ENCODE results near the gene SMG9.

DNA sequence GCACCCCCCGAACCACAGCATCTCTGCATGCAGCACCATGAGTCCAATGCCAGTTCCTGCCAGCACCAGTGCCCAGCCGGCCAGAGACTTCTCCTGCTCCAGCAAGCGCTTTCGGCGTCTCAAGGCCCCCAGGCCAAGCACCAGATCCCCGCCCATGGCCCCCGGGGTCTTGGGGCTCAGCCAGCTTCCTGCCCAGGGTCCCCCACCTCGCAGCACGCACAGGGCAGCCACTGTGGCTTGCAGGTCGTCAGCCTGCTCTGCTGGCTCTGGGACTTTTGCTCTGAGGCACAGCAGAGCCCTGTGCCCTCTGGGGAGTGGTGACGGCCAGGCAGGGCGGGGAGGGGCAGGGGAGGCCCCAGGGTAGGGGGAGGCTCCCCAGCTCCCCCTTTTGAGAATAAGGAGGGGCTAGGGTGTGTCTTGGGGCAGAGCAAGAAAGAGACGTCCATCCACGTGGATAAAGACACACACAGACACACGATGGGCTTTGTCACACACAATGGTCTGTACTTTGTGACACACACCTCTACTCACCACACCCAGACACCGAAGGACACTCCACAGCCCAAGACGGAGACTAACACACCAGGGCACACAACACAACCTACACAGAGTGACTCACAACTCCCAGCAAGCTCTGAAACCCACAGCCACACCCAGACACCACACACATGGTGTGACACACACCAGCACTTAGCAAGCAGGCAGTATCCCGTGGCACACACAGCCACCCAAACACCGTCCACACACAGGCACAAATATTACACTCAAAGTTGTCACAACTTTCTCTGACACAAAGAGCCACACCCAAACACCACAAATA lies 26.2 kb upstream of the SMG9 start, which contains the start of gene KCNN4:
- no peak for TF ChIP-seq MYC (IDR thresholded peaks at IDR 0.05; ENCODE audit: low read depth, low read length)
- TF ChIP-seq, protein P1, sequence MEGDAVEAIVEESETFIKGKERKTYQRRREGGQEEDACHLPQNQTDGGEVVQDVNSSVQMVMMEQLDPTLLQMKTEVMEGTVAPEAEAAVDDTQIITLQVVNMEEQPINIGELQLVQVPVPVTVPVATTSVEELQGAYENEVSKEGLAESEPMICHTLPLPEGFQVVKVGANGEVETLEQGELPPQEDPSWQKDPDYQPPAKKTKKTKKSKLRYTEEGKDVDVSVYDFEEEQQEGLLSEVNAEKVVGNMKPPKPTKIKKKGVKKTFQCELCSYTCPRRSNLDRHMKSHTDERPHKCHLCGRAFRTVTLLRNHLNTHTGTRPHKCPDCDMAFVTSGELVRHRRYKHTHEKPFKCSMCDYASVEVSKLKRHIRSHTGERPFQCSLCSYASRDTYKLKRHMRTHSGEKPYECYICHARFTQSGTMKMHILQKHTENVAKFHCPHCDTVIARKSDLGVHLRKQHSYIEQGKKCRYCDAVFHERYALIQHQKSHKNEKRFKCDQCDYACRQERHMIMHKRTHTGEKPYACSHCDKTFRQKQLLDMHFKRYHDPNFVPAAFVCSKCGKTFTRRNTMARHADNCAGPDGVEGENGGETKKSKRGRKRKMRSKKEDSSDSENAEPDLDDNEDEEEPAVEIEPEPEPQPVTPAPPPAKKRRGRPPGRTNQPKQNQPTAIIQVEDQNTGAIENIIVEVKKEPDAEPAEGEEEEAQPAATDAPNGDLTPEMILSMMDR (IDR thresholded peaks at IDR 0.05; ENCODE audit: low read depth, low read length): no peak

All from NB4 (cell line).